PC-9 (cell line): ENCODE measurements around the gene TMEM97.

Source experiments
- CTCF ChIP-seq: fragments of 200-600 bp; sonication (generic); conservative IDR thresholded peaks from 2 replicates; pipeline ENCODE4 v1.6.1; 2017; ENCODE audit warnings: mixed run types, antibody characterized with exemption, mild to moderate bottlenecking, moderate library complexity
- EZH2 ChIP-seq: fragments of 200-600 bp; sonication (generic); IDR thresholded peaks from 2 replicates; pipeline ENCODE4 v1.8.0; 2017; ENCODE audit warnings: antibody characterized with exemption, low read depth

- TF ChIP-seq CTCF (no peak), EZH2 (no peak)
These were observed 33.0 kb upstream of the TMEM97 start for GRCh38 chr17:28285965-28286364.
